ENCODE measurements around the gene USP28. TPM values are rescaled to one million over a fixed set of nuclear protein-coding genes. Genes with fewer than 3 reads are reported as not detected.

The USP28 gene
- total RNA-seq, 1 donor from 2014 or later, result 35.0 TPM

DNA sequence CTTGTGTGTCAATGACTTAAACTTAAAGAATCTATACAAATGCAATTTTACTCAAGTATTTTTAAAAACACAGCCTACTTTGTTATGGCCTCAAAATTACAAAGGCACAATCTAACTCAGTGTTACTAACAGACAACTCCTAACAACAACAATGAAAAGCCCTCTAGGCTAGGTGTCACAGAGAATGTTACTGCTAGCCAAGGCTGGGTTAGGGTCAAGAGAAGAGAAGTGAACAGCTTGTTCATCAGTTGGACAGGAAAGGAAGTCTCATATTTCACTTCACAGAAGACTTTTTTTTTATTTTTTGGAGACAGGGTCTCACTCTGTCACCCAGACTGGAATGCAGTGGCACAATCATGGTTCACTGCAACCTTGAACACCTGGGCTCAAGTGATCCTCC lies 69.7 kb downstream of the USP28 start:
- H3K36me3 Mint-ChIP-seq (ENCODE audit: low read depth, unreplicated experiment), result peaks cover 19% of the 10 kb centered on the region
- H3K4me1 Mint-ChIP-seq (ENCODE audit: low read depth, unreplicated experiment), result peaks cover 6% of the 10 kb centered on the region
- DNase-seq (ENCODE audit: low read depth) (no peak), FAIRE-seq (no peak)
- Histone ChIP-seq H3K36me3 (ENCODE audit: insufficient read depth, low read length) (peaks cover 7% of the 10 kb centered on the region), H3K9ac (ENCODE audit: low read length) (no peak overlapping the region), H3K4me1 (ENCODE audit: insufficient read depth, low read length) (no peaks in the 10 kb centered on the region), H3K4me3 (ENCODE audit: insufficient read depth, low read depth, low read length) (no peak overlapping the region), H4K20me1 (ENCODE audit: insufficient read depth, low read length) (no peaks in the 10 kb centered on the region), H3K27ac (ENCODE audit: low read depth, low read length) (no peak overlapping the region), H3K4me2 (ENCODE audit: low read length) (no peak overlapping the region), H3K79me2 (ENCODE audit: insufficient read depth, low read length) (no peaks in the 10 kb centered on the region), H2AFZ (ENCODE audit: low read depth, low read length) (no peak overlapping the region), H3K27me3 (ENCODE audit: insufficient read depth, low read length) (no peaks in the 10 kb centered on the region), H3K9me3 (ENCODE audit: insufficient read depth, low read depth, low read length) (no peaks in the 10 kb centered on the region)
- no peak overlapping the region for H3K27ac Mint-ChIP-seq (ENCODE audit: unreplicated experiment)
- TF ChIP-seq EZH2 (IDR thresholded peaks at IDR 0.05; ENCODE audit: insufficient read depth, low read length) (no peak), CTCF (IDR thresholded peaks at IDR 0.05; ENCODE audit: insufficient read depth, low read depth, low read length) (no peak)
- no peaks in the 10 kb centered on the region for H3K27me3 Mint-ChIP-seq (ENCODE audit: low read depth, unreplicated experiment)
- no peaks in the 10 kb centered on the region for H3K9me3 Mint-ChIP-seq (ENCODE audit: unreplicated experiment)
- no peak overlapping the region for H3K4me3 Mint-ChIP-seq (ENCODE audit: unreplicated experiment)

- H3K4me3 ChIP-seq (ENCODE audit: insufficient read depth, low read depth, low read length), result no peak overlapping the region
- Mint-ChIP-seq H3K36me3 (ENCODE audit: low read depth, unreplicated experiment) (peaks cover 19% of the 10 kb centered on the region), H3K27me3 (ENCODE audit: low read depth, unreplicated experiment) (no peaks in the 10 kb centered on the region), H3K9me3 (ENCODE audit: unreplicated experiment) (no peaks in the 10 kb centered on the region), H3K27ac (ENCODE audit: unreplicated experiment) (no peak overlapping the region), H3K4me3 (ENCODE audit: unreplicated experiment) (no peak overlapping the region), H3K4me1 (ENCODE audit: low read depth, unreplicated experiment) (peaks cover 6% of the 10 kb centered on the region)
- H3K9me3 ChIP-seq (ENCODE audit: insufficient read depth, low read depth, low read length), result no peaks in the 10 kb centered on the region
- H3K36me3 ChIP-seq (ENCODE audit: insufficient read depth, low read length), result peaks cover 7% of the 10 kb centered on the region
- H3K79me2 ChIP-seq (ENCODE audit: insufficient read depth, low read length), result no peaks in the 10 kb centered on the region
- H3K4me1 ChIP-seq (ENCODE audit: insufficient read depth, low read length), result no peaks in the 10 kb centered on the region
- H3K9ac ChIP-seq (ENCODE audit: low read length), result no peak overlapping the region
- H4K20me1 ChIP-seq (ENCODE audit: insufficient read depth, low read length), result no peaks in the 10 kb centered on the region
- DNase-seq (ENCODE audit: low read depth) (no peak), FAIRE-seq (no peak)
- TF ChIP-seq CTCF (IDR thresholded peaks at IDR 0.05; ENCODE audit: insufficient read depth, low read depth, low read length) (no peak), EZH2 (IDR thresholded peaks at IDR 0.05; ENCODE audit: insufficient read depth, low read length) (no peak)
- H3K27me3 ChIP-seq (ENCODE audit: insufficient read depth, low read length), result no peaks in the 10 kb centered on the region
- H3K27ac ChIP-seq (ENCODE audit: low read depth, low read length), result no peak overlapping the region
- H2AFZ ChIP-seq (ENCODE audit: low read depth, low read length), result no peak overlapping the region
- no peak overlapping the region for H3K4me2 ChIP-seq (ENCODE audit: low read length)
Measured at GRCh38 chr11:113802621-113803020, 72.8 kb downstream of the USP28 start.

- no peaks in the 10 kb centered on the region for H3K4me1 ChIP-seq (ENCODE audit: insufficient read depth, low read length)
- no peaks in the 10 kb centered on the region for H3K9me3 ChIP-seq (ENCODE audit: insufficient read depth, low read depth, low read length)
- Mint-ChIP-seq H3K27ac (ENCODE audit: unreplicated experiment) (no peak overlapping the region), H3K4me1 (ENCODE audit: low read depth, unreplicated experiment) (no peaks in the 10 kb centered on the region), H3K9me3 (ENCODE audit: unreplicated experiment) (no peaks in the 10 kb centered on the region), H3K4me3 (ENCODE audit: unreplicated experiment) (no peak overlapping the region), H3K36me3 (ENCODE audit: low read depth, unreplicated experiment) (peaks cover 11% of the 10 kb centered on the region), H3K27me3 (ENCODE audit: low read depth, unreplicated experiment) (no peaks in the 10 kb centered on the region)
- FAIRE-seq, result peak; percentile 29
- no peaks in the 10 kb centered on the region for H3K79me2 ChIP-seq (ENCODE audit: insufficient read depth, low read length)
- no peak overlapping the region for H3K4me3 ChIP-seq (ENCODE audit: insufficient read depth, low read depth, low read length)
- H4K20me1 ChIP-seq (ENCODE audit: insufficient read depth, low read length), result no peaks in the 10 kb centered on the region
- no peak overlapping the region for H3K9ac ChIP-seq (ENCODE audit: low read length)
- H3K27ac ChIP-seq (ENCODE audit: low read depth, low read length), result no peak overlapping the region
- H2AFZ ChIP-seq (ENCODE audit: low read depth, low read length), result no peak overlapping the region
- peak; percentile 9 for DNase-seq (ENCODE audit: low read depth)
- H3K36me3 ChIP-seq (ENCODE audit: insufficient read depth, low read length), result no peaks in the 10 kb centered on the region
- TF ChIP-seq EZH2 (IDR thresholded peaks at IDR 0.05; ENCODE audit: insufficient read depth, low read length) (no peak), CTCF (IDR thresholded peaks at IDR 0.05; ENCODE audit: insufficient read depth, low read depth, low read length) (peak; percentile 77)
- H3K27me3 ChIP-seq (ENCODE audit: insufficient read depth, low read length), result no peaks in the 10 kb centered on the region
- no peak overlapping the region for H3K4me2 ChIP-seq (ENCODE audit: low read length)
Measured at GRCh38 chr11:113796663-113797259, 78.6 kb downstream of the USP28 start.
